ENCODE results near the gene GCAT.

The GCAT gene

GRCh38 chr22:37781434-37782059 is 26.2 kb upstream of the GCAT start:
- H3K4me3 ChIP-seq (replicated peaks in 1 of 2; ENCODE audit: low read depth in 2 of 2, low read length in 2 of 2): no peak overlapping the region
- DNase-seq (ENCODE audit: low read depth in 2 of 2): peak in 1 of 2 donors; percentile 42
- TF ChIP-seq CTCF (IDR thresholded peaks at IDR 0.05; ENCODE audit: low read depth, low read length): peak; percentile 30

GRCh38 chr22:37782340-37783168 is 25.2 kb upstream of the GCAT start:
- H3K4me3 ChIP-seq (replicated peaks in 1 of 2; ENCODE audit: low read depth in 2 of 2, low read length in 2 of 2): no peak overlapping the region
- peak in 1 of 2 donors; percentile 38 for DNase-seq (ENCODE audit: low read depth in 2 of 2)
- TF ChIP-seq CTCF (IDR thresholded peaks at IDR 0.05; ENCODE audit: low read depth, low read length): no peak

GRCh38 chr22:37784829-37785495 is 22.8 kb upstream of the GCAT start:
- no peak for DNase-seq (ENCODE audit: low read depth in 2 of 2)
- no peak for TF ChIP-seq CTCF (IDR thresholded peaks at IDR 0.05; ENCODE audit: low read depth, low read length)
- H3K4me3 ChIP-seq (replicated peaks in 1 of 2; ENCODE audit: low read depth in 2 of 2, low read length in 2 of 2): no peak overlapping the region

GRCh38 chr22:37790234-37790633 is 17.5 kb upstream of the GCAT start:
- no peak for TF ChIP-seq CTCF (IDR thresholded peaks at IDR 0.05; ENCODE audit: low read depth, low read length)
- H3K4me3 ChIP-seq (replicated peaks in 1 of 2; ENCODE audit: low read depth in 2 of 2, low read length in 2 of 2): no peak overlapping the region
- DNase-seq (ENCODE audit: low read depth in 2 of 2): no peak

GRCh38 chr22:37792494-37792893 is 15.2 kb upstream of the GCAT start:
- no peak for TF ChIP-seq CTCF (IDR thresholded peaks at IDR 0.05; ENCODE audit: low read depth, low read length)
- DNase-seq (ENCODE audit: low read depth in 2 of 2): no peak
- no peak overlapping the region for H3K4me3 ChIP-seq (replicated peaks in 1 of 2; ENCODE audit: low read depth in 2 of 2, low read length in 2 of 2)

GRCh38 chr22:37794376-37794775 is 13.4 kb upstream of the GCAT start:
- no peak for TF ChIP-seq CTCF (IDR thresholded peaks at IDR 0.05; ENCODE audit: low read depth, low read length)
- DNase-seq (ENCODE audit: low read depth in 2 of 2): no peak
- no peak overlapping the region for H3K4me3 ChIP-seq (replicated peaks in 1 of 2; ENCODE audit: low read depth in 2 of 2, low read length in 2 of 2)

Measured in cardiac fibroblast (primary cell).